DMS53 treated with DMSO at 0.1 percent for 48 hours (cell line): ENCODE results near the gene FAM90A1.
A peak's percentile ranks its signal among the peaks of the same experiment; 100 is the strongest.
"Not testable (repeated sequence)": the region's sequence is repeated elsewhere in the genome, so short reads cannot be mapped to it uniquely, and the experiment has no call there.

ENCODE experiments used
- DNase-seq: peaks from one replicate; lab custom pipeline; 2025; ENCODE audit not compliant: unreplicated experiment; lab: John Stamatoyannopoulos, UW

The FAM90A1 gene, protein sequence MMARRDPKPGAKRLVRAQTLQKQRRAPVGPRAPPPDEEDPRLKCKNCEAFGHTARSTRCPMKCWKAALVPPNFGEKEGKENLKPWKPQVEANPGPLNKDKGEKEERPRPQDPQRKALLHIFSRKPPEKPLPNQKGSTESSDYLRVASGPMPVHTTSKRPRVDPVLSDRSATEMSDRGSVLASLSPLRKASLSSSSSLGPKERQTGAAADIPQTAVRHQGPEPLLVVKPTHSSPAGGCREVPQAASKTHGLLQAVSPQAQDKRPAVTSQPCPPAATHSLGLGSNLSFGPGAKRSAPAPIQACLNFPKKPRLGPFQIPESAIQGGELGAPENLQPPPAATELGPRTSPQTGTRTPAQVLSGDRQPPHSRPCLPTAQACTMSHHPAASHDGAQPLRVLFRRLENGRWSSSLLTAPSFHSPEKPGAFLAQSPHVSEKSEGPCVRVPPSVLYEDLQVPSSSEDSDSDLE

DNA sequence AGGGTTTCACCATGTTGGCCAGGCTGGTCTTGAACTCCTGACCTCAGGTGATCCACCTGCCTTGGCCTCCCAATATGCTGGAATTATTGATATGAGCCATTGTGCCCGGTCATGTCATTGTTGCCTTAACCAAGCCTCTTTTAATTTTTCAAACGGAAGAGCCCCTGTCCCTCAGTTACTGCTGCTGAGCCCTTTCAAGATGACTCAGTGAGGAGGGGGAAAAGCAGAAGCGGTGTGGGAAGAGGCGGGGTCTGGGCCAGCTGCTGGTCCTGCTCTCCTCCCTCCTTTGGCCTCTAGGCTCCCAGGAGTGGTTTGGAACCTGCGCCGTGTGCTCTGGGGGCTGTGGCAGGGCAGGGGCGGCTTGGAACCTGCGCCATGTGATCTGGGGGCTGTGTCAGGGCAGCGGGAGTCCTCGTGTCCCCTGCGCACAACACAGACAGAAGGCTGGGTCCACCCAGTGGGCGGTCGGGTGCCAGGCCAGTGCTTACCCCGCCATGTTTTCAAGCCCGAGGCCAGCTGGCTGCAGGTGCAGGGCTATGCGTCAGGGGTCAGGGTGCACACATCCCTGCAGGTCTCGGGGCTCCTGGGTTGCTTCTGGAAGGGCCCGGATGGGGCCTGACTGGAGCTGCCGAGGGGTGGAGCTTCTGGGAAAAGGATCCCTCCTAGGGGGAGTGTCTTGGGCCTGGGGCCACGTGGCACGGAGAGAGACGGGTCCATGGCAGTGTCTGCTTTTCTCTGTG, at the start of gene FAM90A1:
TSS of gene FAM90A1 (minus strand) at position 627 of the 740 bp plus-strand sequence. CDS start 2,786 bp downstream, outside the sequence.
- peak; percentile 70 for DNase-seq

DNA sequence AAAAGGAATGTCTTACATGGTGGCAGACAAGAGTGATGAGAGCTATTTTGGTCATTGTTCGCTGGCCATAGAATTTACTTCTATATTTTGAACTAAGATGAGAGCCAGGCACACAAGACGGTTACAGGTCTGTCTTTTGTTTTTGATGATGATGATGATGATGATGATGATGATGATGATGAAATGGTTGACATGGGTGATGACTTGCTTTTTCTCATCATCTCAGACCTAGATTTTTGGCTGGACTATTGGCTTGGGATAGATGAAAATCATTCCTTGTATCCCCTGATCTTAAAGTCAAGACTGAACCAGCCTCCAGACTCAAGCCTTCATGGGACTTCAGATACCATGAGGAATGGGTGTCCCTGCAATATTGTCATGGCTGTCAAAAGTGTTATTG, 49.0 kb upstream of the FAM90A1 start:
- not testable (repeated sequence) for DNase-seq

DNA sequence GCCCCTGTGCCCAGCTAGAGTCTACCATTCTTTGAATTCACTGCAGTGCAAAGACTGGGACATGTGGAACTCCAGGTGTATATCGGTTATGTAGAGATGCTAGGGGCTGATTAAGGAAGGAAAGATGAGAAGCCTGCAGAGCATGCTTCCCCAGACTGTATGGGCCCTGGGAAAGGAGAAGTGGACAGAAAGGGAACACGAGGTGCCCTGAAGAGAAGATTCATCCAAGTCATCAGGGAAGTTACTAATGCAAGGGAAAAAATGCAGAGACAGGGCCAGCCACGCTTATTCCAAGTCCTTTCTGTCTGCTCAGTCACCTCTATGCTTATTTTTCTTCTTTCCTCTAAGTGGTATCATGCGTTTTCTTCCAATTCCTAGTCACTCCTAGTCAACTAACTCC, 39.3 kb upstream of the FAM90A1 start:
- DNase-seq: not testable (repeated sequence)

DNA sequence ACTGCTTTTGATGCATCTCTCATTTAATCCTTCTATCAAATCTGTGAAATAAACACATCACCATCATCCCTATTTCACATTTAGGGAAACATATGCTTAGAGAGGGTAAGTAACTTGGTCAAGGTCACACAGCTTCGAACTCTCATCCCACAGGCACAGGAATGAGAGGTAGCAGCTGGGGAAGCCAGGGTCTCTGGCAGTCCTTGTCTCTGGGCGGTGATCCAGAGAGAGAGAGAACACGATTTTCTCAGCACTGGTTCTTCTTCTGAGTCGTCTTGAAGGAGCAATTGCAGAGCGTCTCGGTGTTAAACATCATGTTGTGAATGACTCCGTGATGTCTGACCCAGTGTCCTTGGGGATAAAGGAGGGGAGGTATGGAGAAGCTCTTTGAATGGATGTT, 36.8 kb upstream of the FAM90A1 start:
- not testable (repeated sequence) for DNase-seq

DNA sequence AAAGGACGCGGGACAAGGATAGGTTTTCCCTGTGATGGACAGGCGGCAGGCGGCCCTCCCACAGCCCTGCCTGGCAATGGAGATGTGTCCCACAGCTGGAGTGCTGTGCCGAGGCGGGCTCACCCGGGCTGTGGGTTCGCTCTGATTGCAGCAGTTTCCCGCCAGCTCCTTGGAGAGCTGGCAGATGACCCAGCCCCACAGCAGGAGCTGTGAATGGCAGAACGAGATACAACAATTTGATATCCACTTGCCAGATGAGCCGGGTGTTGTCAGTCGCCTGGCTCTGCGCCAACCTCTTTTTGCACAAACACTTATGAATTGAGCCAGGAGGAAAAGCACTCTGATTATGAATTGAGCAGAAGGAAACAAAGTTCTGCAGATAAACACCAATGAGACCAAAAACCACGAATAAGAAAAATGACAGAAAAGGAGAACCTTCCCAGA, 33.7 kb upstream of the FAM90A1 start:
- DNase-seq: peak; percentile 53

DNA sequence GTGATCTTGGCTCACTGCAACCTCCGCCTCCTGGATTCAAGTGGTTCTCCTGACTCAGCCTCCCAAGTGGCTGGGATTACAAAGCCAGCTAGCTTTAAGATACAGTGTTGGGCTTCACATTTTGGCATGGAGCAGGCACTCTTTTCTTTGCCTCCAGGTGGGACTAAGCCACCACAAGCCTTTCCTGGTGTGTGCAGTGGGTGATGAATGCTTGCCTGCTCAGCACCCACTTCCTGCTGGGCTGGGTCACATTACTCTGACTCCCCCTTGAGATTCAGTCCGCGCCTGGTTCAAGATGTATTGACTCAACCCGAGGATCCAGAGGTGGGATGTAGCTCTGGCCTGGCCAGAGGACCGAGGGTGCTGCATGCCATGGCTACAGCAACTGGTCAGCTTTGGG, 28.9 kb upstream of the FAM90A1 start:
- DNase-seq: not testable (repeated sequence)

DNA sequence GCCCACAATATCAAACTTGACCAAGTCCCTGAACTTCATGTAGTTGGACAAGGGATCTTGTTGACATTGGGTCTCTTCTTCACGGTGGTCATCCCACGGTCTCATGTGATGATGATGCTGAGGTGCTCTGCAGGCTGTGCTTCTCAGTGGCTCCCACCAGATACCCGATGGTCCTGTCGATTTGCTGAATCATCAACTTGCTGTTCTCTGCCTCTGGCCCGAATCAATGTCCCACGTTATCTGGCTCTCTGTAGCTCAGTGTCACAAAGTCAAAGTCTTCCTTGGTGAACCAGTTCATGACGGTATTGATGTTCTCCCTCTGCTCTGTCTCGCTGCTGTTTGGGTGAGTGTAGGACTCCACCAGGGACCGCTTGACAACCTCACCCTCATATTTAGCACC, 27.3 kb upstream of the FAM90A1 start:
- DNase-seq: not testable (repeated sequence)

DNA sequence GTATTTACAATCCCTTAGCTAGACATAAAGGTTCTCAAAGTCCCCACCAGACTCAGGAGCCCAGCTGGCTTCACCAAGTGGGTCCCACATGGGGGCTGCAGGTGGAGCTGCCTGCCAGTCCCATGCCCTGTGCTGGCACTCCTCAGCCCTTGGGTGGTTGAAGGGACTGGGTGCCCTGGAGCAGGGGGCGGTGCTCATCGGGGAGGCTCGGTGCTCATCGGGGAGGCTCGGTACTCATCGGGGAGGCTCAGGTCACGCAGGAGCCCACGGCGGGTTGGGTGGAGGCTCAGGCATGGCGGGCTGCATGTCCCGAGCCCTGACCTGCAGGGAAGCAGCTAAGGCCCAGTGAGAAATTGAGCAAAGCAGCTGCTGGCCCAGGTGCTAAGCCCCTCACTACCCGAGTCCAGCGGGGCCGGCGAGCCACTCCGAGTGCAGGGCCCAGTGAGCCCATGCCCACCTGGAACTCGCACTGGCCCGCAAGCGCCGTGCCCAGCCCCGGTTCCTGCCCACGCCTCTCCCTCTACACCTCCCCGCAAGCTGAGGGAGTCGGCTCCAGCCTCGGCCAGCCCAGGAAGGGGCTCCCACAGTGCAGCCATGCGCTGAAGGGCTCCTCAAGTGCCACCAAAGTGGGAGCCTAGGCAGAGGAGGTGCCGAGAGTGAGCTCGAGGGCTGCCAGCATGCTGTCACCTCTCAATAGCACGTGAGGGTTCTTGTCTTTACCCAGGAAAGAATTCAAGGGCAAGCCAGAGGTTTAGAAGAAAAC, 24.8 kb upstream of the FAM90A1 start:
- DNase-seq: not testable (repeated sequence)

DNA sequence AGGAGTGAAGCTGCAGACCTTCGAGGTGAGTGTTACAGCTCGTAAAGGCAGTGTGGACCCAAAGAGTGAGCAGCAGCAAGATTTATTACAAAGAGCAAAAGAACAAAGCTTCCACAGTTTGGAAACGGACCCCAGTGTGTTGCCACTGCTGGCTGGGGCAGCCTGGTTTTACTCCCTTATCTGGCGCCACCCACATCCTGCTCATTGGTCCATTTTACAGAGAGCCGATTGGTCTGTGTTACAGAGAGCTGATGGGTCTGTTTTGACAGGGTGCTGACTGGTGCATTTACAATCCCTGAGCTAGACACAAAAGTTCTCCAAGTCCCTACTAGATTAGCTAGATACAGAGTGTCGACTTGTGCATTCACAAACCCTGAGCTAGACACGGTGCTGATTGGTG, 24.2 kb upstream of the FAM90A1 start:
- DNase-seq: not testable (repeated sequence)

DNA sequence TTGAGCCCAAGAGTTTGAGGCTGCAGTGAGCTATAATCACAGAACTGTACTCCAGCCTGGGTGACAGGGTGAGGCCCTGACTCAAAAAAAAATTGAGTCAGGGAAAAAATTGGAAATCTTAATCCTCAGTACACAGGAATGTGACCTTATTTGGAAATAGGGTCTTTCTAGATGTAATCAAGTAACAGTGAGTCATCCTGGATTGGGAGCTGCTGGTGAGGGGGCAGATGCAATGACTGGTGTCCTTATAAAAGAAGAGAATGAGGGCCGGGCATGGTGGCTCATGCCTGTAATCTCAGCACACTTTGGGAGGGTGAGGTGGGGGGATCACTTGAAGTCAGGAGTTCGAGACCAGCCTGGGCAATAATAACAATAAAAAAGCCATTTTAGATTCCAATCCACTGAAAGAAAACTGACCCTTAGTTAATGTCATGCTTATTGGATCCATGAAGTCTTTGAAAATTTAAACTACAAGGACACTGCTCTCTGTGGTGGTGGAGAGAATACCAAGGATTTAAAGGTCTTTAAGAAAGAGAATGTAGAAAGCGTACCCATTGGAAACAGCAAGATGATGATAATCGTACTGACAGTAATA, 19.6 kb upstream of the FAM90A1 start:
- not testable (repeated sequence) for DNase-seq

DNA sequence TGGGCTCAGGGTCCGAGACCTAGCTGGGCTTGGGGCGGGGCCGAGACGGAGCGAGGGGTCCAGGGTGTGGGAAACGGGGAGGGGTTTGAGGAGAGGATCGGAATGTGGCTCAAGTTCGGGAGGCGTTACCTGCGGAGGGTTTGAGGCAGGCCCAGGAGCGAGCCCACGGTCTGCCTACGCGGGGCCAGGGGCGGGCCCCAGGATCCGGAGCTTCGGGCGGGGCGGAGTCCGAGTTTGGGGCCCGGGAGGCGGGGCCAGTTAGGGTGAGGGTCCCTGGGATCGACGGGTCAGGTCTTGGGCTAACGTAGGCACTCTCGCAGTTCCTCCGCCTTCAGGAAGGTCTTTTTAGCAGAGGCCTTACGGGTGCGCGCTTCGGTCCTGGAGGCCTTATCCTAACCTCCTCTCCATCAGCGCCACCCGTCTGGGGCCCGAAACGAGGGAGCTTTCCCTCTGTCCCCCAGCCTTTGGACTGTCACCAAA, 16.3 kb upstream of the FAM90A1 start:
- DNase-seq: peak; percentile 64

DNA sequence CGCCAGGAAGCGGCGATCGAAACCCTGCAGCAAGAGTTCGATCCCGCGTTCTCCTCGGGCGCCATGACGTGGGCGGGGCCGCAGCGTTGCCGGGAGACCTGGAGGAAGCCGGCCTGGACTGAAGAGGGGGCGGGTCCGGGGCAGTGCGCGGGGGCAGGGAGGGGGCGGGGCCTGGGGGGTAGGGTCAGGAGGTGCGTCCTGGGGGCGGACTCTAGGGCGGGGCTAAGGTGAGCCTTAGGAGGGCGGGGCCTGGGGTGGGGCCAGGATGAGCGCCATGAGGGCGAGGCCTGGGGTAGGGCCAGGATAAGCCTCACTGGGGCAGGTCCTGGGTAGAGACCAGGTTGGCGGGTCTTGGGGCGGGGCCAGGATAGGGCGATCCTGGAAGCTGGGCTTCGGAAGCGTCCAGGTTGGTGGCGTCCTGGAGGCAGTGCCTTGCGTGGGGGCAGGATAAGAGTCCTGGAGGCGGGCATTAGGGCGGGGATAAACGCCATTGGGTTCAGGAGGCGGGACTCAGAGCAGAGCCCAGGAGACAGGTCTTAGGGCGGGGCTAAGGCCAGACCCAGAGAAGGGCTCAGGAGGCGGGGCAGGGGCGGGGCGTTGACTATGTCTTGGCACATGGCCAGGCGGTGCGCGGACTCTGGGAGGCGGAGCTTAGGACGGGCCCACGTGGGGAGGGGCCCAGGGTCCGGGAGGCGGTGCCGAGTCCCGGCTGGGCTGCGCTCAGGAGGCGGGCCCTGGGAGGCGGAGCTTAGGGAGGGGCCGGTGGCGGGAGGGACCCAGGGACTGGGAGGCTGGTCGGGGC, 15.7 kb upstream of the FAM90A1 start:
- peak; percentile 96 for DNase-seq

DNA sequence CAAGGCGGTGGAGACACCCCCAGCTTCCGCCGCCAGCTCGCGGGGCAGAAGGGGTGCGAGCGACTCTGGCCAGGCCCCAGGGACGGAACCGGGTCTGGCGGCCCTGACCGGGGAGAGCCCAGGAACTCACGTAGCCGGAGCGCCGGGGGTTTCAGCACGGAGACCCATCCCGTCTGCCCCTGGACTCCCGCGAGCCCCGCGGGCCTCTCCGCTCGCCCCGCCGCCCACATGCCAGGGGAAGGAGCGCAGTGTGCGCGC, 15.1 kb upstream of the FAM90A1 start:
- DNase-seq: not testable (repeated sequence)

DNA sequence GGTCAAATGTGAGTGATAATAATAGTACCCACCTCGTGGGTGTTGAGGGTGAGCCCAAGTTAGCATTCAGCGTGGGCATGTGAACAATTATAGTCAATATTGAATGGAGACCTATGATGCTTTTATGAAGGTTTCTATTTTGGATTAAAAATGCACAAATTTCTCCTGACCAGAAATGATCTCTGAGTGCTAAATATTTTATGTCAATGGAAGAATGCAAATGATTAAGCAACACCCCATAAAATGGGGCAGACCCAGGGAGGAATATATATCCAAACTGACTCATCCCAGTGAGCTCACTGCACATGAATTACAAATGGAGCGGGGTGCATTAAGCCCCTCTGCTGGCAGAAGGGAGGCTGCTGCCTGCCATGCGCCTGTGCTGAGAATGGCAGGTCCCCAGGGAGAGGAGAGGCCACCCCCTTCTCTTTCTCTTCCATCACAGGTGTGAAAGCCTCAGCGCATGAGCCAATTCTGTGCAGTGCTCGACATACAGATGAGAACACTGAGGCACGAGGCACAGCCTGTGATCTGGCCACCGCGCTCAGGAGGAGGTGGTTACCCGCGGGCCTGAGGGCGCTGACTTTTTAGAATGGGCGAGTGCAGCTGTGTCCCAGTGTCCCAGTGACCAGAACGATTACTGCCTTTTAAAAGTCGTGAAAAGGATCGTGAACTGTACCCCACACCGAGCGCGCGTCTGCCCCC, 14.7 kb upstream of the FAM90A1 start:
- peak; percentile 50 for DNase-seq

DNA sequence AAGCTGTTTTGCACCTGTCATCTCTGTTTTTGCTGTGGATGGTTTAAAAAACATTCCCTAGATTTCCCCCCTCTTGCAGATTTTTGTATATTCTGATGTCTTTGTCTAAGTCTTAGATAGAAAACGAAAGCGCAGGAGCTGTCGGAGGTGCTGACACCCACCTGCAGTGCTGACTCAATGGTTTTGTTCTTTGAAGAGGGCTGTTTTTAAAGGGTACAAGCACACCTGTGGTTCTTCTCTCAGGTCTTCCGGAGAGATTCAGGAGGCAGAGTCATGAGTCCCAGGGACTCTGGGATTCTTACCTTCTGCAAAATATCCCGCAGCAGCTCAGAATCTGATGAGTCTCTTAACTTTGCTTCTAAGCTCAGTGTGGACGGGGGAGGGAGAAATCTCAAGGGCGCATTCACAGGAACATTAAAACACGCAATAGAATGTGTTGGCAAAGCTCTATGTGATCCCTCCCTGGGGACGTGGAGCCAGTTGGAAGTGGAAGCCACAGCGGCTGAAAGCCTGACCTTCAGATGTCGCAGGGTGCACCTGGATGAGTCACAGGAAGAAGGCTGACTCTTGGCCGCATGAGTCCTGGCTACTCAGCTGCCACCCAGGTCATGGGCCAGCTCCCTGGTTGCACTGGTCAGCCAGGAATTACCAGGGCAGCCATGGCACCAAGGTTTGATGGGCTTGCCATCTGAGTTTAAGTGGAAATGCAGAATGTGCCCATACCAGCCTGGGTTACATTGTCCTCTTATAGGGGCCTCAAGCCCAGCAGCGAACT, 13.1 kb upstream of the FAM90A1 start:
- not testable (repeated sequence) for DNase-seq

DNA sequence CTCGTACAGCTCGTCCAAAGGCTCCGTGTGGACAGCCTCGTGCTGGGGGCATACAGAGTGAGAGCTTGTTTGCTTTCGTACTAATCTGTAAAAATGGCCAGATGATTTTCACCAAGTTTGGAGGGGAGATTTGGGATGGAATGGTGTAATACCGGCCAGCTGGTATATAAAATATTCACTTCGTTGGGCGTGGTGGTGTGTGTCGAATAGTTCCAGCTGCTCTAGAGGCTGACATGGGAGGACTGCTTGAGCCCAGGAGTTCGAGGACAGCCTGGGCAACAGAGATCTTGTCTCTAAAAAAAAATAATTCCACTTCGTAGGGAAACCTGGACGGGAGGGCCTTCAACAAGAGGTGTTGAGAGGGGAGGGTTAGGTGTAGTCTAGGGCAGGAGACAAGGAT, 9.6 kb upstream of the FAM90A1 start:
- not testable (repeated sequence) for DNase-seq

DNA sequence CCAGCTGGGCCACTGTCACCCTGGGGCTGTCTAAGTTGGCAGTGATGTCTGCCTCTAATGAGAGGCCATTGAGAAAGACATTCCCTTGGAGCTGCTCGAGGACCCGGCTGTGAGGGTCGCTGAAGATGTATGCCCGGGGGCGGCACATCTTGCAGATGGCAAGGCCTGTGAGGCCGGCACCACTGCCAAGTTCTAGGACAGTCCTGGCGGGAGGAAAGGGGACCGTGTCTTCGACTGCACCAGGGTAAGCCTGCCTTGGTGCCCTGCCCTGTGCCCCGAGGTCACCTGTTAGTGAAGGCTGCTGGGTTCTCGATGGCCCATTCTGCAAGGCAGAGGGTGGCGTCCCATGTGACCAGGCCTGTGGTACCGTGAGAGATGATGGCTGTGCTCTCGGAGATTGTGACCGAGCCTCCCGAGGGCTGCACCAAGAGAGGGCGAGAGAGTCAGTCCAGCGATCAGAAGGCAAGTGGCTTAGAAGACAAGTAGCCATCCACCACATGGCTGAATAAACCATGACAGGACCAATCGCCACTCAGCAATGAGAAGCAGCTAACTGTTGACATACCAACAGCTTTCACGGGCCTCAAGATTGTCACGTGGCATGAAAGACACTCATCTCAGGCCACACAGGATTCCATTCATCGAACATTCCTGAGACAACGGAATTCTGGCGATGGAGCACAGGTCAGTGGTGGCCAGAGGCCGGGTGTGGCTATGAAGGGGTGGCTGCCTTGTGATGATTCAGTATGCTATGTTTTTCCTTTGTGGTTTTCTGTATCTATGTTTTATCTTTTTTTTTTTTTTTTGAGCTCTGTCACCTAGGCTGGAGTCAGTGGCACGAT, 8.1 kb upstream of the FAM90A1 start:
- DNase-seq: not testable (repeated sequence)

DNA sequence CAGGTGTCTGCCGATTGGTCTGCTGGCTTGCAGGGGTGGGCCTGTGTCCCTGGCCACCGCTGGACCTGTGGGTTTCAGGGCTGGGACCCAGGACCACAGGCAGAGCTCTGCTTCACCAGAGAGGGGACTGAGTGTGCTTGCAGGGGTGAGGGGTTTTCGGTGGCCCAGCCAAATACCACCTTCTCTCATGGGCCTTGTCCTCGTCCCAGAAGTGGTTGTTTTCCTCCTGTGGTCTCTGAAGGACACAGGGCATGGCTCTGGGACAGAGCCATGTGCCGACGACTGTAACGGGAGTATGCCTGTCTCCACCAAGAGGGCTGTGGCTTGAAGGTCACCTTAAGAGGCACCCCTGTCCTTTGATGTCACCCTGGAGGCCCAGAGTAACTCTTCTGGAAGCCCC, 7.3 kb upstream of the FAM90A1 start:
- not testable (repeated sequence) for DNase-seq
